HepG2 (cell line): ENCODE data around the gene TTC31. TPM values are rescaled to one million over a fixed set of nuclear protein-coding genes. Genes with fewer than 3 reads are reported as not detected.

ENCODE experiments used
- ARNT ChIP-seq: fragments of 450-650 bp; IDR thresholded peaks from 2 replicates; pipeline ENCODE4 v1.6.1; 2017
- CEBPZ ChIP-seq: IDR thresholded peaks from 2 replicates; pipeline ENCODE4 v1.6.1; 2012; ENCODE audit warnings: low read length, improper control_type of control experiment
- KMT2A ChIP-seq: sonication (generic); formaldehyde crosslinking; IDR thresholded peaks from 2 replicates; pipeline ENCODE4 v1.4.0; 2020; ENCODE audit warnings: missing genetic modification reagents
- KMT2B ChIP-seq: IDR thresholded peaks from 2 replicates; pipeline ENCODE4 v1.6.1; 2016; ENCODE audit warnings: missing genetic modification reagents, missing compliant biosample characterization
- NCOA1 ChIP-seq: sonication (generic); formaldehyde crosslinking; IDR thresholded peaks from 2 replicates; pipeline ENCODE4 v1.9.0; 2021; ENCODE audit warnings: missing genetic modification reagents
- NR2F2 ChIP-seq: IDR thresholded peaks from 2 replicates; pipeline ENCODE4 v1.6.1; 2012; ENCODE audit warnings: low read depth, inconsistent platforms, borderline replicate concordance
- NRL ChIP-seq: sonication (generic); formaldehyde crosslinking; IDR thresholded peaks from 2 replicates; pipeline ENCODE4 v1.5.0; 2020; ENCODE audit warnings: missing genetic modification reagents, mild to moderate bottlenecking, moderate library complexity, borderline replicate concordance
- SP4 ChIP-seq: sonication (generic); formaldehyde crosslinking; IDR thresholded peaks from 2 replicates; pipeline ENCODE4 v1.8.1; 2023; ENCODE audit warnings: mild to moderate bottlenecking, missing genetic modification reagents
- ZHX2 ChIP-seq, 2 experiments: sonication (generic) in 1 of 2; formaldehyde crosslinking in 1 of 2; IDR thresholded peaks; 2 replicates each; pipeline versions ENCODE4 v1.6.1 to v1.9.0; 2014 to 2022; ENCODE audit warnings: antibody characterized with exemption in 1 of 2, borderline replicate concordance in 1 of 2, inconsistent platforms in 1 of 2, low read depth in 1 of 2, missing genetic modification reagents in 1 of 2
- polyA plus RNA-seq, 8 experiments: library from polyadenylated mRNA; depleted of rRNA in 3 of 8; stranded (reverse) in 7 of 8; unstranded in 1 of 8; fragments of >200 nt; fragmentation: Illumina TruSeq in 4 of 8; extraction: Trizol in 4 of 8; gene quantifications; 2 replicates each; pipeline versions ENCODE4 v1.2.1 to v1.2.3, GENCODE V29; 2011 to 2016; ENCODE audit warnings: low read depth in 4 of 8, missing spikeins in 1 of 8, mixed read lengths in 1 of 8; ENCODE audit not compliant: insufficient read depth in 1 of 8
- total RNA-seq, 5 experiments: library from RNA; depleted of rRNA; stranded (reverse); fragments of >200 nt; fragmentation: Illumina TruSeq; extraction: Trizol; gene quantifications; 2 replicates each; pipeline ENCODE4 v1.2.3, GENCODE V29; 2016; ENCODE audit warnings: low read depth in 1 of 5
- TF ChIP-seq, protein P1 (sequence below): sonication (generic); formaldehyde crosslinking; IDR thresholded peaks from 2 replicates; pipeline ENCODE4 v1.8.1; 2023; ENCODE audit warnings: mild to moderate bottlenecking, missing genetic modification reagents
- TF ChIP-seq, protein P2 (sequence below): sonication (generic); formaldehyde crosslinking; IDR thresholded peaks from 2 replicates; pipeline ENCODE4 v1.4.0; 2020; ENCODE audit warnings: mild to moderate bottlenecking, missing genetic modification reagents
- TF ChIP-seq, protein P3 (sequence below): sonication (generic); formaldehyde crosslinking; IDR thresholded peaks from 2 replicates; pipeline ENCODE4 v1.4.0; 2020; ENCODE audit warnings: low read depth, mild to moderate bottlenecking, missing genetic modification reagents

Gene TTC31
- total and polyA plus RNA-seq, 2 of the 13 experiments (the other 11 are each of a cell fraction or from before 2014, with no cell fraction given), result 28.3 to 39.5 TPM

DNA sequence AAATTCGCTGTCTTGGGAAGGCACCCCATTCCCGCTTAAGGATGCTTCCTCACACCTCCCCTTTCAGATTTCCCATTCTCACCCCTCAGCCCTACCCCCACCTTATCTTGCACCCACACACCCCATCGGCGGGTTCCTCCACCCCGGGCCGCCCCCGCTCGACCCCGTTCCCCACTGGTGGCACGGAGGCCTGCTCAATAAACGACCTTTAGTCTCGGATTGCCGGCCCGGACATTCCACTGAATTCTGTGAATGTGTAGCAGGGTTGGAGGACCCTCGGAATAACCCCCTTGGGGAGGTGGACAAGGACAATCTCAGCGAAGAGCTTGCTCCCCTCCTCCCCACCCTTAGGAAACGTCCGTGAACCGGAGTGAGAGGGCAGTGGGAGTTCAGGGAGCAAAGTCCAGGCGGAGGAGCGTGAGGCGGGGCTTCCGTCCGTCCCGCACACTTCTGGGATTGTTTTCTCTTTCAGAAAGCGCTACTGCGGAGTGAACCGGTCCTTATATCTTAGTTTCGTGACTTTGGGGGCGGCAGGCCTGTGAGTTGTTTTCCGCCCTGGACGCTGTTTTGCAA lies 19.4 kb downstream of the TTC31 start (continued):
- TF ChIP-seq, protein P1, sequence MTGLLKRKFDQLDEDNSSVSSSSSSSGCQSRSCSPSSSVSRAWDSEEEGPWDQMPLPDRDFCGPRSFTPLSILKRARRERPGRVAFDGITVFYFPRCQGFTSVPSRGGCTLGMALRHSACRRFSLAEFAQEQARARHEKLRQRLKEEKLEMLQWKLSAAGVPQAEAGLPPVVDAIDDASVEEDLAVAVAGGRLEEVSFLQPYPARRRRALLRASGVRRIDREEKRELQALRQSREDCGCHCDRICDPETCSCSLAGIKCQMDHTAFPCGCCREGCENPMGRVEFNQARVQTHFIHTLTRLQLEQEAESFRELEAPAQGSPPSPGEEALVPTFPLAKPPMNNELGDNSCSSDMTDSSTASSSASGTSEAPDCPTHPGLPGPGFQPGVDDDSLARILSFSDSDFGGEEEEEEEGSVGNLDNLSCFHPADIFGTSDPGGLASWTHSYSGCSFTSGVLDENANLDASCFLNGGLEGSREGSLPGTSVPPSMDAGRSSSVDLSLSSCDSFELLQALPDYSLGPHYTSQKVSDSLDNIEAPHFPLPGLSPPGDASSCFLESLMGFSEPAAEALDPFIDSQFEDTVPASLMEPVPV (CRISPR knock-in tag), result 0 out of 2 replicates have a peak, but pooled peaks have one; percentile 9
- TF ChIP-seq, protein P2, sequence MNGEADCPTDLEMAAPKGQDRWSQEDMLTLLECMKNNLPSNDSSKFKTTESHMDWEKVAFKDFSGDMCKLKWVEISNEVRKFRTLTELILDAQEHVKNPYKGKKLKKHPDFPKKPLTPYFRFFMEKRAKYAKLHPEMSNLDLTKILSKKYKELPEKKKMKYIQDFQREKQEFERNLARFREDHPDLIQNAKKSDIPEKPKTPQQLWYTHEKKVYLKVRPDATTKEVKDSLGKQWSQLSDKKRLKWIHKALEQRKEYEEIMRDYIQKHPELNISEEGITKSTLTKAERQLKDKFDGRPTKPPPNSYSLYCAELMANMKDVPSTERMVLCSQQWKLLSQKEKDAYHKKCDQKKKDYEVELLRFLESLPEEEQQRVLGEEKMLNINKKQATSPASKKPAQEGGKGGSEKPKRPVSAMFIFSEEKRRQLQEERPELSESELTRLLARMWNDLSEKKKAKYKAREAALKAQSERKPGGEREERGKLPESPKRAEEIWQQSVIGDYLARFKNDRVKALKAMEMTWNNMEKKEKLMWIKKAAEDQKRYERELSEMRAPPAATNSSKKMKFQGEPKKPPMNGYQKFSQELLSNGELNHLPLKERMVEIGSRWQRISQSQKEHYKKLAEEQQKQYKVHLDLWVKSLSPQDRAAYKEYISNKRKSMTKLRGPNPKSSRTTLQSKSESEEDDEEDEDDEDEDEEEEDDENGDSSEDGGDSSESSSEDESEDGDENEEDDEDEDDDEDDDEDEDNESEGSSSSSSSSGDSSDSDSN (CRISPR knock-in tag), result no peak
- TF ChIP-seq NR2F2 (no peak), ZHX2 (IDR thresholded peaks at IDR 0.05; ENCODE audit: low read depth) (no peak), ZHX2 (CRISPR knock-in tag; IDR thresholded peaks at IDR 0.05; ENCODE audit: borderline replicate concordance) (no peak), ARNT (no peak), CEBPZ (no peak), SP4 (CRISPR knock-in tag) (peak; percentile 57), NCOA1 (CRISPR knock-in tag) (no peak; the same call in 1 of the 2 replicates), KMT2A (no peak), NRL (no peak), KMT2B (no peak)
- TF ChIP-seq, protein P3, sequence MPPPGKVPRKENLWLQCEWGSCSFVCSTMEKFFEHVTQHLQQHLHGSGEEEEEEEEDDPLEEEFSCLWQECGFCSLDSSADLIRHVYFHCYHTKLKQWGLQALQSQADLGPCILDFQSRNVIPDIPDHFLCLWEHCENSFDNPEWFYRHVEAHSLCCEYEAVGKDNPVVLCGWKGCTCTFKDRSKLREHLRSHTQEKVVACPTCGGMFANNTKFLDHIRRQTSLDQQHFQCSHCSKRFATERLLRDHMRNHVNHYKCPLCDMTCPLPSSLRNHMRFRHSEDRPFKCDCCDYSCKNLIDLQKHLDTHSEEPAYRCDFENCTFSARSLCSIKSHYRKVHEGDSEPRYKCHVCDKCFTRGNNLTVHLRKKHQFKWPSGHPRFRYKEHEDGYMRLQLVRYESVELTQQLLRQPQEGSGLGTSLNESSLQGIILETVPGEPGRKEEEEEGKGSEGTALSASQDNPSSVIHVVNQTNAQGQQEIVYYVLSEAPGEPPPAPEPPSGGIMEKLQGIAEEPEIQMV (CRISPR knock-in tag), result no peak
